MM.1S (cell line): ENCODE data around the gene GTPBP6.

Experiments
- CTCF ChIP-seq: fragments of 300-600 bp; sonication (generic); IDR thresholded peaks from 2 replicates; pipeline ENCODE4 v1.5.1; 2016; ENCODE audit warnings: antibody characterized with exemption, low read length, mixed read lengths
- EZH2 ChIP-seq: fragments of 300-600 bp; sonication (generic); optimal IDR thresholded peaks from 2 replicates; pipeline ENCODE3; 2017; ENCODE audit warnings: low read depth, mild to moderate bottlenecking, antibody characterized with exemption, low read length, mixed read lengths

DNA sequence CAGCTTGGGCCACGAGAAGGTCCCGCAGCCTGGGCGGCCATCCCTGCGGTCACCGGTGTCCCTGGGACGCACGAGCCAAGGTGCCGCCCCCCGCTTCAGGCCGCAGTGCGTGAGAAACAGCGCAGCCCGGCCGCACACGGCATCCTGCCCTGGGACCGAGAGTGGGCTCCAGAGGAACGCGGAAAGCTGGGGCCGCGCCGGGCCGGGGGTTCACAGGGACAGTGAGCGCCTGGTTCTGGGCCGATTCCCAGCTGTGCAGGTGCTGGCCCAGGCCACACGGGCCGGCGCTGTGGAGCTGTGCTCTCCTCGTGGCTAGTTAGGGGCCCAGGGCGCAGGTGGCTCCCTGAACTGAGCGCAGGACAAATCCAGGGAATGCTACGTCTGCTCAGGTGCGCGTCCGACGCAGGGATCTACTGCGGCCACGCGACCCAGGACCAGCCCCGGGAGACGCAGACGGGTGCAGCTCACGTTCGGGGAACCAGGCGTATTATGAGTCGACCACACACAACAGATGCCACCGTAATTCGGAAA lies 25.8 kb upstream of the GTPBP6 start:
- no peak for TF ChIP-seq CTCF
- no peak for TF ChIP-seq EZH2
